ENCODE results near the gene OCIAD2. TPM values are rescaled to one million over a fixed set of nuclear protein-coding genes. Genes with fewer than 3 reads are reported as not detected.

OCIAD2 gene
- total RNA-seq, 1 experiment from 2014 or later: 136 TPM

- peaks cover 17% of the 10 kb centered on the region; the same call in 1 of the 2 replicates for H3F3A ChIP-seq (ENCODE audit: insufficient read depth, low read depth)
- H3K27me3 ChIP-seq (ENCODE audit: insufficient read depth, low read depth): no peaks in the 10 kb centered on the region
- DNase-seq: no peak
- intact Hi-C loops (cut with micrococcal nuclease; ENCODE audit: unreplicated experiment): no loop called here
- H2AFZ ChIP-seq: no peak overlapping the region
- H3K4me1 ChIP-seq (replicated peaks; ENCODE audit: insufficient read depth): peaks cover 16% of the 10 kb centered on the region
- no TSS peak for BruUV-seq (replicated peaks)
- H3K79me2 ChIP-seq (ENCODE audit: low read depth): no peaks in the 10 kb centered on the region
- no peaks in the 10 kb centered on the region for H3K9me2 ChIP-seq (ENCODE audit: insufficient read depth)
- POLR2A ChIA-PET (ENCODE audit: unreplicated experiment): no interaction called here
- H3K9me3 ChIP-seq (ENCODE audit: insufficient read depth, low read depth): 0 out of 2 replicates have a peak, but pooled peaks cover 6% of the 10 kb centered on the region
- no peak overlapping the region for H3K4me2 ChIP-seq
- CTCF ChIA-PET: no interaction called here
- H3K27ac ChIP-seq: no peak overlapping the region
- no peaks in the 10 kb centered on the region for H4K20me1 ChIP-seq (ENCODE audit: insufficient read depth)
- no peak overlapping the region for H3K4me3 ChIP-seq
- TF ChIP-seq CTCF (conservative IDR thresholded peaks at IDR 0.05): no peak
- TF ChIP-seq EZH2 (IDR thresholded peaks at IDR 0.05; ENCODE audit: low read depth): no peak
- H3K36me3 ChIP-seq (ENCODE audit: low read depth): no peaks in the 10 kb centered on the region
Observed at GRCh38 chr4:48912349-48912748, 5.8 kb upstream of the OCIAD2 start.

- TF ChIP-seq CTCF (conservative IDR thresholded peaks at IDR 0.05) (no peak), EZH2 (IDR thresholded peaks at IDR 0.05; ENCODE audit: low read depth) (no peak)
- Histone ChIP-seq H3K4me2 (no peak overlapping the region), H3K36me3 (ENCODE audit: low read depth) (no peaks in the 10 kb centered on the region), H3K4me1 (replicated peaks; ENCODE audit: insufficient read depth) (peaks cover 25% of the 10 kb centered on the region), H3K9me2 (ENCODE audit: insufficient read depth) (no peaks in the 10 kb centered on the region), H3K9me3 (ENCODE audit: insufficient read depth, low read depth) (0 out of 2 replicates have a peak, but pooled peaks cover 6% of the 10 kb centered on the region), H3K79me2 (ENCODE audit: low read depth) (peaks cover 10% of the 10 kb centered on the region), H2AFZ (no peak overlapping the region), H3F3A (ENCODE audit: insufficient read depth, low read depth) (peaks cover 17% of the 10 kb centered on the region; the same call in 1 of the 2 replicates), H4K20me1 (ENCODE audit: insufficient read depth) (no peaks in the 10 kb centered on the region), H3K27me3 (ENCODE audit: insufficient read depth, low read depth) (no peaks in the 10 kb centered on the region), H3K4me3 (no peak overlapping the region), H3K27ac (peak overlapping the region; percentile 70)
- ChIA-PET CTCF (no interaction called here), POLR2A (ENCODE audit: unreplicated experiment) (no interaction called here)
- intact Hi-C loops (cut with micrococcal nuclease; ENCODE audit: unreplicated experiment): no loop called here
- BruUV-seq (replicated peaks): no TSS peak
- no peak for DNase-seq
Observed at GRCh38 chr4:48910511-48910910, 3.9 kb upstream of the OCIAD2 start.

- ChIA-PET POLR2A (ENCODE audit: unreplicated experiment) (interaction anchor here (0.5 kb wide), 1 partner anchor 129 kb away, joined by 5 read pairs; no protein-coding TSS in a partner anchor), CTCF (interaction anchor here (0.6 to 0.9 kb wide), 2 partner anchors 35 to 331 kb away, joined by 3 to 10 read pairs; no protein-coding TSS in a partner anchor)
- Histone ChIP-seq H2AFZ (no peak overlapping the region), H3K79me2 (ENCODE audit: low read depth) (peaks cover 18% of the 10 kb centered on the region), H3K27ac (peak overlapping the region; percentile 70), H3K27me3 (ENCODE audit: insufficient read depth, low read depth) (no peaks in the 10 kb centered on the region), H3K4me2 (peak overlapping the region; percentile 44), H4K20me1 (ENCODE audit: insufficient read depth) (0 out of 2 replicates have a peak, but pooled peaks cover 1% of the 10 kb centered on the region), H3K9me2 (ENCODE audit: insufficient read depth) (no peaks in the 10 kb centered on the region), H3K4me3 (no peak overlapping the region), H3K4me1 (replicated peaks; ENCODE audit: insufficient read depth) (peaks cover 31% of the 10 kb centered on the region), H3K9me3 (ENCODE audit: insufficient read depth, low read depth) (0 out of 2 replicates have a peak, but pooled peaks cover 6% of the 10 kb centered on the region), H3F3A (ENCODE audit: insufficient read depth, low read depth) (peaks cover 17% of the 10 kb centered on the region; the same call in 1 of the 2 replicates), H3K36me3 (ENCODE audit: low read depth) (peaks cover under 1% of the 10 kb centered on the region)
- DNase-seq: peak; percentile 78 to 93
- intact Hi-C loops (cut with micrococcal nuclease; ENCODE audit: unreplicated experiment): loop anchor here (1.0 to 10.0 kb wide), 4 partner anchors 35 to 127 kb away; partner anchors contain the start of gene FRYL
- BruUV-seq (replicated peaks): no TSS peak
- no peak for TF ChIP-seq EZH2 (IDR thresholded peaks at IDR 0.05; ENCODE audit: low read depth)
- TF ChIP-seq CTCF (conservative IDR thresholded peaks at IDR 0.05): no peak
Observed at GRCh38 chr4:48909697-48910096, 3.1 kb upstream of the OCIAD2 start.

All from PC-9 (cell line).